ENCODE data around the gene ITGA2B. TPM values are rescaled to one million over a fixed set of nuclear protein-coding genes. Genes with fewer than 3 reads are reported as not detected.
A peak's percentile ranks its signal among the peaks of the same experiment; 100 is the strongest.
"Not testable (repeated sequence)": the region's sequence is repeated elsewhere in the genome, so short reads cannot be mapped to it uniquely, and the experiment has no call there.

ITGA2B gene
- total RNA-seq, 1 donor from 2014 or later = 6.2 TPM

- intact Hi-C loops (cut with DNase I) = no loop called here
- peak; percentile 94 for DNase-seq (ENCODE audit: low spot score)
- peak; percentile 98 for ATAC-seq
Observed at GRCh38 chr17:44344939-44345453, 44.5 kb downstream of the ITGA2B start, which contains the start of gene GRN. Gene GRN (plus strand): TSS chr17:44345302. CDS start chr17:44349165, 3,863 bp downstream.

- no peak for DNase-seq (ENCODE audit: low spot score)
- ATAC-seq = no peak
- intact Hi-C loops (cut with DNase I) = no loop called here
Observed at GRCh38 chr17:44343510-44344209, 45.8 kb downstream of the ITGA2B start.

GRCh38 chr17:44340553-44340952 is 48.9 kb downstream of the ITGA2B start:
- DNase-seq (ENCODE audit: low spot score); intact Hi-C loops (cut with DNase I); ATAC-seq: not testable (repeated sequence)

GRCh38 chr17:44338702-44339101 is 50.7 kb downstream of the ITGA2B start:
- DNase-seq (ENCODE audit: low spot score) = no peak
- ATAC-seq = peak; percentile 13
- intact Hi-C loops (cut with DNase I) = no loop called here

GRCh38 chr17:44335968-44336367 is 53.5 kb downstream of the ITGA2B start:
- no peak for ATAC-seq
- intact Hi-C loops (cut with DNase I) = loop anchor here (2.0 kb wide), 1 partner anchor 25 kb away; no protein-coding TSS in a partner anchor
- no peak for DNase-seq (ENCODE audit: low spot score)

- peak; percentile 29 for ATAC-seq
- intact Hi-C loops (cut with DNase I) = loop anchor here (2.0 kb wide), 1 partner anchor 25 kb away; no protein-coding TSS in a partner anchor
- DNase-seq (ENCODE audit: low spot score) = no peak
Observed at GRCh38 chr17:44335564-44335963, 53.9 kb downstream of the ITGA2B start.

- DNase-seq (ENCODE audit: low spot score) = no peak
- ATAC-seq = no peak
- intact Hi-C loops (cut with DNase I) = loop anchor here (2.0 kb wide), 1 partner anchor 26 kb away; no protein-coding TSS in a partner anchor
Observed at GRCh38 chr17:44334727-44335126, 54.7 kb downstream of the ITGA2B start.

- DNase-seq (ENCODE audit: low spot score) = no peak
- ATAC-seq = no peak
- intact Hi-C loops (cut with DNase I) = loop anchor here (2.0 kb wide), 1 partner anchor 26 kb away; no protein-coding TSS in a partner anchor
Observed at GRCh38 chr17:44334315-44334714, 55.1 kb downstream of the ITGA2B start.

- DNase-seq (ENCODE audit: low spot score) (no peak), ATAC-seq (no peak)
- intact Hi-C loops (cut with DNase I) = no loop called here
Observed at GRCh38 chr17:44333371-44333770, 56.1 kb downstream of the ITGA2B start.

- intact Hi-C loops (cut with DNase I) = no loop called here
- DNase-seq (ENCODE audit: low spot score) = no peak
- no peak for ATAC-seq
Observed at GRCh38 chr17:44331249-44331760, 58.1 kb downstream of the ITGA2B start.

GRCh38 chr17:44330263-44330662 is 59.2 kb downstream of the ITGA2B start:
- intact Hi-C loops (cut with DNase I); ATAC-seq; DNase-seq (ENCODE audit: low spot score): not testable (repeated sequence)

- intact Hi-C loops (cut with DNase I); DNase-seq (ENCODE audit: low spot score); ATAC-seq: not testable (repeated sequence)
Observed at GRCh38 chr17:44329516-44329915, 59.9 kb downstream of the ITGA2B start.

- intact Hi-C loops (cut with DNase I) = loop anchor here (2.0 kb wide), 1 partner anchor 117 kb away; no protein-coding TSS in a partner anchor
- no peak for DNase-seq (ENCODE audit: low spot score)
- no peak for ATAC-seq
Observed at GRCh38 chr17:44327715-44328449, 61.6 kb downstream of the ITGA2B start.

GRCh38 chr17:44326861-44327444 is 62.5 kb downstream of the ITGA2B start:
- ATAC-seq (peak; percentile 93), DNase-seq (ENCODE audit: low spot score) (peak; percentile 97)
- intact Hi-C loops (cut with DNase I) = loop anchor here (2.0 kb wide), 1 partner anchor 116 kb away; no protein-coding TSS in a partner anchor

- intact Hi-C loops (cut with DNase I) = no loop called here
Observed at GRCh38 chr17:44324571-44325275, 64.7 kb downstream of the ITGA2B start, which contains the start of gene SLC25A39. Gene SLC25A39 (minus strand): TSS chr17:44324823. CDS start chr17:44323562, 1,261 bp downstream.

GRCh38 chr17:44324092-44324570 is 65.3 kb downstream of the ITGA2B start:
- ATAC-seq (no peak), DNase-seq (ENCODE audit: low spot score) (no peak)
- intact Hi-C loops (cut with DNase I) = no loop called here

More at GRCh38 chr17:44324571-44325275, 64.7 kb downstream of the ITGA2B start, which contains the start of gene SLC25A39:
- peak; percentile 97 for DNase-seq (ENCODE audit: low spot score)
- peak; percentile 92 for ATAC-seq

GRCh38 chr17:44323359-44324091 is 65.9 kb downstream of the ITGA2B start:
- no peak for ATAC-seq
- no peak for DNase-seq (ENCODE audit: low spot score)
- intact Hi-C loops (cut with DNase I) = no loop called here
